Neural cell (in vitro differentiated cells): ENCODE measurements around the gene UTP3.

Experiments
- EP300 ChIP-seq: fragments of 450-650 bp; conservative IDR thresholded peaks from 2 replicates; pipeline ENCODE4 v1.6.1; 2014; ENCODE audit warnings: antibody characterized with exemption, mild to moderate bottlenecking, moderate library complexity; ENCODE audit not compliant: poor library complexity, severe bottlenecking
- EZH2 ChIP-seq: fragments of 200-600, 300-800 bp; shearing (Covaris generic), sonication (generic); IDR thresholded peaks from 2 replicates; pipeline ENCODE4 v1.6.1; 2014; ENCODE audit warnings: antibody characterized with exemption, low read length, borderline replicate concordance, mild to moderate bottlenecking; ENCODE audit not compliant: insufficient read depth, poor library complexity, severe bottlenecking
- MXI1 ChIP-seq: fragments of 450-650 bp; conservative IDR thresholded peaks from 2 replicates; pipeline ENCODE4 v1.6.1; 2014; ENCODE audit warnings: antibody characterized with exemption, mild to moderate bottlenecking; ENCODE audit not compliant: poor library complexity, severe bottlenecking
- POLR2AphosphoS5 ChIP-seq: IDR thresholded peaks from 2 replicates; pipeline ENCODE4 v1.6.1; 2012
- RAD21 ChIP-seq: fragments of 450-650 bp; conservative IDR thresholded peaks from 2 replicates; pipeline ENCODE4 v1.6.1; 2014; ENCODE audit warnings: antibody characterized with exemption, mild to moderate bottlenecking, moderate library complexity
- SMC3 ChIP-seq: fragments of 450-650 bp; conservative IDR thresholded peaks from 2 replicates; pipeline ENCODE4 v1.6.1; 2014; ENCODE audit warnings: antibody characterized with exemption, mild to moderate bottlenecking, moderate library complexity; ENCODE audit not compliant: poor library complexity
- TAF1 ChIP-seq: IDR thresholded peaks from 2 replicates; pipeline ENCODE4 v1.6.1; 2012; ENCODE audit warnings: low read depth
- TF ChIP-seq, protein P1 (sequence below): fragments of 450-650 bp; IDR thresholded peaks from 2 replicates; pipeline ENCODE4 v1.5.1; 2014; ENCODE audit warnings: antibody characterized with exemption, mild to moderate bottlenecking, moderate library complexity; ENCODE audit not compliant: poor library complexity, severe bottlenecking
- TF ChIP-seq, protein P2 (sequence below): IDR thresholded peaks from 2 replicates; pipeline ENCODE4 v1.6.1; 2012; ENCODE audit warnings: borderline replicate concordance

DNA sequence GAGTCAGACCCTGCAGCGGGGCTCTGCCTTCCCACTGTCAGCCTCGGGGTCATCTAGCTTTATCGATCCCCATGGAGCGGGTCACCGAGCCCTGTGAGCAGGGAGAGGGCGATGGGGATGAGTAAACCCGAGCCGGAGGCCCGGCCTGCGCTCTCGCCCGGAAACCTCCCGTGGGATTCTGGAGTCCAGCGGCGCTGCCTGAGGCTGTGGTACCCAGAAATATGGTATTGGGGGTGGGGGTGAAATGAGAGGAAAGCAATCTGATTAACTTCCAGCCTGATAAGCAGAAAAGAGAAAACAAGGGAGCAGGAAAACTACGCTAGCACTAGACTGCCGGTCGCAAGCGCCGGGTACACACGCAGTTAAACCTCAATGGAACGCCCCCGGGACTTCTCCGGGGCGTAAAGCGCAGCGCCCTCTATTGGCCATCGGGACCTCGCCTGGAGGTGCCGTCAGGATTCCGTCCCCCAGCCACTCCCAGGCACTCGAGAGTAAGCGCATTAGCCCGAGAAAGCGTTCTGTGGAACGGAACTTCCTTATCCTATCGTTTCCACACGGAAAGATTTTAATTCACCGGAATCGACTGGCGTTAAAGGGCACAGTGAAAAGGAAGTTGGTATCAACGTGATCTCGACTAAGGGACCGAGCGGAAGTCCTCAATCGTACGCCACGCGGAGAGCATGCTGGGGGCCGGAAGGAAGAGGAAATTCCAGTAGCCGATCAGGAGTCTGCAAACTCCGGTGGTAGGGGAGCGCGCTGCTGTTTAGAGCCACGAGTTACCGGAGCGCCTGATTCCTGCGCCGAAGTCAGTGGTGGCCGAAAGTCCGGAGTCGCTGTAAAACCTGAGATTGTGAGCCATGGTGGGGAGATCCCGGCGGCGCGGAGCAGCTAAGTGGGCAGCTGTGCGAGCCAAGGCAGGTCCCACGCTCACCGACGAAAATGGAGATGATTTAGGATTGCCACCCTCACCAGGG lies at the start of gene UTP3:
- TF ChIP-seq POLR2AphosphoS5 (peak; percentile 72), EZH2 (no peak), SMC3 (peak; percentile 92), EP300 (peak; percentile 87), TAF1 (peak; percentile 87), RAD21 (peak; percentile 84), MXI1 (peak; percentile 99)
- TF ChIP-seq, protein P1, sequence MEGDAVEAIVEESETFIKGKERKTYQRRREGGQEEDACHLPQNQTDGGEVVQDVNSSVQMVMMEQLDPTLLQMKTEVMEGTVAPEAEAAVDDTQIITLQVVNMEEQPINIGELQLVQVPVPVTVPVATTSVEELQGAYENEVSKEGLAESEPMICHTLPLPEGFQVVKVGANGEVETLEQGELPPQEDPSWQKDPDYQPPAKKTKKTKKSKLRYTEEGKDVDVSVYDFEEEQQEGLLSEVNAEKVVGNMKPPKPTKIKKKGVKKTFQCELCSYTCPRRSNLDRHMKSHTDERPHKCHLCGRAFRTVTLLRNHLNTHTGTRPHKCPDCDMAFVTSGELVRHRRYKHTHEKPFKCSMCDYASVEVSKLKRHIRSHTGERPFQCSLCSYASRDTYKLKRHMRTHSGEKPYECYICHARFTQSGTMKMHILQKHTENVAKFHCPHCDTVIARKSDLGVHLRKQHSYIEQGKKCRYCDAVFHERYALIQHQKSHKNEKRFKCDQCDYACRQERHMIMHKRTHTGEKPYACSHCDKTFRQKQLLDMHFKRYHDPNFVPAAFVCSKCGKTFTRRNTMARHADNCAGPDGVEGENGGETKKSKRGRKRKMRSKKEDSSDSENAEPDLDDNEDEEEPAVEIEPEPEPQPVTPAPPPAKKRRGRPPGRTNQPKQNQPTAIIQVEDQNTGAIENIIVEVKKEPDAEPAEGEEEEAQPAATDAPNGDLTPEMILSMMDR: peak; percentile 100
- TF ChIP-seq, protein P2, sequence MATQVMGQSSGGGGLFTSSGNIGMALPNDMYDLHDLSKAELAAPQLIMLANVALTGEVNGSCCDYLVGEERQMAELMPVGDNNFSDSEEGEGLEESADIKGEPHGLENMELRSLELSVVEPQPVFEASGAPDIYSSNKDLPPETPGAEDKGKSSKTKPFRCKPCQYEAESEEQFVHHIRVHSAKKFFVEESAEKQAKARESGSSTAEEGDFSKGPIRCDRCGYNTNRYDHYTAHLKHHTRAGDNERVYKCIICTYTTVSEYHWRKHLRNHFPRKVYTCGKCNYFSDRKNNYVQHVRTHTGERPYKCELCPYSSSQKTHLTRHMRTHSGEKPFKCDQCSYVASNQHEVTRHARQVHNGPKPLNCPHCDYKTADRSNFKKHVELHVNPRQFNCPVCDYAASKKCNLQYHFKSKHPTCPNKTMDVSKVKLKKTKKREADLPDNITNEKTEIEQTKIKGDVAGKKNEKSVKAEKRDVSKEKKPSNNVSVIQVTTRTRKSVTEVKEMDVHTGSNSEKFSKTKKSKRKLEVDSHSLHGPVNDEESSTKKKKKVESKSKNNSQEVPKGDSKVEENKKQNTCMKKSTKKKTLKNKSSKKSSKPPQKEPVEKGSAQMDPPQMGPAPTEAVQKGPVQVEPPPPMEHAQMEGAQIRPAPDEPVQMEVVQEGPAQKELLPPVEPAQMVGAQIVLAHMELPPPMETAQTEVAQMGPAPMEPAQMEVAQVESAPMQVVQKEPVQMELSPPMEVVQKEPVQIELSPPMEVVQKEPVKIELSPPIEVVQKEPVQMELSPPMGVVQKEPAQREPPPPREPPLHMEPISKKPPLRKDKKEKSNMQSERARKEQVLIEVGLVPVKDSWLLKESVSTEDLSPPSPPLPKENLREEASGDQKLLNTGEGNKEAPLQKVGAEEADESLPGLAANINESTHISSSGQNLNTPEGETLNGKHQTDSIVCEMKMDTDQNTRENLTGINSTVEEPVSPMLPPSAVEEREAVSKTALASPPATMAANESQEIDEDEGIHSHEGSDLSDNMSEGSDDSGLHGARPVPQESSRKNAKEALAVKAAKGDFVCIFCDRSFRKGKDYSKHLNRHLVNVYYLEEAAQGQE: peak; percentile 81
